ENCODE results near the gene MAPK4.
"Not testable (repeated sequence)": the region's sequence is repeated elsewhere in the genome, so short reads cannot be mapped to it uniquely, and the experiment has no call there.

Gene MAPK4

DNA sequence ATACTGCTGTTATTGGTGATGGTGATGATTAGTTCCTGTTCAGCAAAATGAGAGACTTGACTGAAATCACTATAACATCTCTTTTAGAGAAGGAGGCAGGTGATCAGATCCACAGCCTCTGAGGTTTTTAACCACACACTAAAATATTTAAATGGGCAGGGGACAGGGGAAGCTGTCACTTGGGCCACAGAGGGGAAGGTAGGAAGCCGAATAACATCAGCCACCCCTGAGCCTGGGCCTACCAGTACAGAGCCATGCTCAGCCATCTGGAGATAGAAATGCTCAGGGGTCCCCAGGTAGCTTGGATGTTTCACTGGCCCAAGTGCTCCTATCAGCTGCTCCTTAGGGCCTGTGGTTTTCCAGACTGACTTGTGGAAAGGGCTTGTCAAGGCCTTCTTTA is 137.6 kb downstream of the MAPK4 start:
- TF ChIP-seq, protein P1, sequence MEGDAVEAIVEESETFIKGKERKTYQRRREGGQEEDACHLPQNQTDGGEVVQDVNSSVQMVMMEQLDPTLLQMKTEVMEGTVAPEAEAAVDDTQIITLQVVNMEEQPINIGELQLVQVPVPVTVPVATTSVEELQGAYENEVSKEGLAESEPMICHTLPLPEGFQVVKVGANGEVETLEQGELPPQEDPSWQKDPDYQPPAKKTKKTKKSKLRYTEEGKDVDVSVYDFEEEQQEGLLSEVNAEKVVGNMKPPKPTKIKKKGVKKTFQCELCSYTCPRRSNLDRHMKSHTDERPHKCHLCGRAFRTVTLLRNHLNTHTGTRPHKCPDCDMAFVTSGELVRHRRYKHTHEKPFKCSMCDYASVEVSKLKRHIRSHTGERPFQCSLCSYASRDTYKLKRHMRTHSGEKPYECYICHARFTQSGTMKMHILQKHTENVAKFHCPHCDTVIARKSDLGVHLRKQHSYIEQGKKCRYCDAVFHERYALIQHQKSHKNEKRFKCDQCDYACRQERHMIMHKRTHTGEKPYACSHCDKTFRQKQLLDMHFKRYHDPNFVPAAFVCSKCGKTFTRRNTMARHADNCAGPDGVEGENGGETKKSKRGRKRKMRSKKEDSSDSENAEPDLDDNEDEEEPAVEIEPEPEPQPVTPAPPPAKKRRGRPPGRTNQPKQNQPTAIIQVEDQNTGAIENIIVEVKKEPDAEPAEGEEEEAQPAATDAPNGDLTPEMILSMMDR (IDR thresholded peaks at IDR 0.05; ENCODE audit: control insufficient read depth, insufficient read depth, low read depth, low read length, missing control alignments): no peak
- DNase-seq (ENCODE audit: low read depth): no peak
- no peak overlapping the region for H3K4me3 ChIP-seq (ENCODE audit: control insufficient read depth, low read depth, low read length)

DNA sequence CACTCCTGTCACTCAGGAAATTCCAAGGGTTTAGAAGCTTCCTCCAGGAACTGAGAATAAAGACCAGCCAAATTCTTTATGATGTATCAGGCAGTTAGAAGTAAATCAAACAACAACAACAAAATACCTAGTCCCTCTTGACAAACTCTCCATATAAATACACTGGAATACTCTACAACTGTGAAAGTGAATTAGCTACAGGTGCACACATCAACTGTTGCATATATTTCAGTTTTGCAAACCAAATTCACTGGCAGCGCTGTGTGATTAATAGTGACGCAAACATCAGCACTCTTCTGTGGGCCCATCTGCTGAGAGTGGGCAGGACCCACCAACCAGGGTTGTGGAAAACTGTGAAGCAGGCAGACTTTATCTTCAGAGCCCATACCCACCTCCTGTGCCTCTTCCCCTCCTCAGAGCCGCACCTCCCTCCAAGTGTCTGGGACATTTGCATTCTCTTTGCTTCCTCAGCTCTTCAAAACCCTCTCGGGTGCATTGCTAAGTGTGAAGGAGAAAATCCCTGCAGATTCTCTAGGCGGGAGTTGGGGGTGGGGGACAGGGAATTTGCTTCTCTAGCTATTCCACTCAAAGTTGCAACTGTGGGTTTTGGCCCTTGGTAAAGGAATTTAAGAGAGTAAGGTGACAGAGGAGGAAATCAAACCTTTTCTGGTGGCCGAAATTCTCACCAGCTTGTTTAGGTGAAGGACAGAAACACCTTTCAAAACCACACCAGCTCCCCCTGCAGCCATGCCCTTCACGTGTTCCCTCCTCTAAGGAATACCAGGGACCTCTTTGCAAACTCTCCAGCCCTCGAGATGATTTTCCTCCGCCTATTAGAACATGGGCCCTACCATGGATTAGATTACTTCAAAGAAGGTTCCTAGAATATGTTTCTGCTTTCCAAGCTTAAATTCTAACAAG is 140.6 kb downstream of the MAPK4 start:
- no peak overlapping the region for H3K4me3 ChIP-seq (ENCODE audit: control insufficient read depth, low read depth, low read length)
- TF ChIP-seq, protein P1 (IDR thresholded peaks at IDR 0.05; ENCODE audit: control insufficient read depth, insufficient read depth, low read depth, low read length, missing control alignments): no peak
- no peak for DNase-seq (ENCODE audit: low read depth)

DNA sequence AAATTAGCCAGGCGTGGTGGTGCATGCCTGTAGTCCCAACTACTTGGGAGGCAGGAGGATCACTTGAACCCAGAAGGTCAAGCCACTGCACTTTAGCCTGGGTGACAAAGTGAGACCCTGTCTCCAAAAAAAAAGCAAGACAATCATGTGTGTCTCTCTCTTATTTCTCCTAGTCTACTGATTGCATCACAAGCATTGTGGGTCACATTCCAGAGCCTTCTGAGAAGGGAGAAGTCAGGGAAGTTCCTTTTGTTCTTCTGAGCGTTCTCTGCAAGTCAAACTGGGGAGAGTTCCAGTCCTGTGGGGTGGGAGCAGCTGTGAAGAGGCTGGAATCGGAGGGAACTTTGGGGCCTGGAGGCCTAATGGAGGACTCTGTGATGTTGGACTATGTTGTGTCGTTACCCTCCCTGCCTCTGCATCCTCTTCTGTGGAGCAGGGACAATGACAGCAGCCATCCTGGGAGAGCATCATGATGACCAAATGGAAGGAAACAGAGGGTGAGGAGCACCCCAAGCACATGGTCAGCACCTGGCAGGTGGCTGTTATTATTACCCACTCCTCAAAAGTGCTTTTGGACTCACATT is 144.6 kb downstream of the MAPK4 start:
- no peak overlapping the region for H3K4me3 ChIP-seq (ENCODE audit: control insufficient read depth, low read depth, low read length)
- DNase-seq (ENCODE audit: low read depth): no peak
- TF ChIP-seq, protein P1 (IDR thresholded peaks at IDR 0.05; ENCODE audit: control insufficient read depth, insufficient read depth, low read depth, low read length, missing control alignments): no peak

DNA sequence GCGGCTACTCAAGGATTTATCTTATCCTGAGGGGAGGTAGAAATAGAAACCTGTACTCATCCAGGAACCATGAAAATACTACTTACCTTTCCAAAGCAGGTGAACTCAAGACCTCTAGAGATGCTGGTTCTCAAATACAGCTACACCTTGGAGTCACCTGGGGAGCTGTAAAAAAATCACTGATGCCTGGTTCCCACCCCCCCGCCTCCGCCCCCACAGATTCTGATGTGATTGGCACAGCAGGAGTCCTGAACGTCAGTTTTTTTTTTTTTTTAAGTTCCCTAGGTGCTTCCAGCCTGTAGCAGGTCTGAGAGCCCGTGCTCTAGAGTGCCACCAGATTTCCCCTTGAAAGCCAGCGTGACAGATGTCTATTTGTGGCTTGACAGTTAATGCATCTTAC is 146.3 kb downstream of the MAPK4 start:
- H3K4me3 ChIP-seq (ENCODE audit: control insufficient read depth, low read depth, low read length): no peak overlapping the region
- TF ChIP-seq, protein P1 (IDR thresholded peaks at IDR 0.05; ENCODE audit: control insufficient read depth, insufficient read depth, low read depth, low read length, missing control alignments): no peak
- DNase-seq (ENCODE audit: low read depth): no peak

DNA sequence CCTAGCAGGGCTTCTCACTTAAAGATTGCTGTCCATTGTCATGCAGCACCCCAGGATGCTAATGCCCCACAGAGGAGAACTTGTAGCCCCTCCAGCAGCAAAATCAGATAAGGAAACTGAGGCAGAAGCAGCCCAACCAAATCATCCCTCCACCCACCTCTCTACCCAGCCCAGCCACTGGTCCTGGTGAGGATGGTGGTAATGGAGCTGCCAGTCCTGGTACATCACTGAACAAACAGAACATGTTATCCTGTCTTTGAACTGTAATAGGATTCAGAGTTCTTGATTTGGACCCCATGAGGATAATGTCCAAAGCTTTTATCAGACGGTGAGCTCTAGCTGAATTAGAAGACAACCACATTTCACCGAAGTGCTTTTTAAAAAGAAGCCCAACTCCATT is 146.8 kb downstream of the MAPK4 start:
- no peak overlapping the region for H3K4me3 ChIP-seq (ENCODE audit: control insufficient read depth, low read depth, low read length)
- TF ChIP-seq, protein P1 (IDR thresholded peaks at IDR 0.05; ENCODE audit: control insufficient read depth, insufficient read depth, low read depth, low read length, missing control alignments): no peak
- DNase-seq (ENCODE audit: low read depth): no peak

DNA sequence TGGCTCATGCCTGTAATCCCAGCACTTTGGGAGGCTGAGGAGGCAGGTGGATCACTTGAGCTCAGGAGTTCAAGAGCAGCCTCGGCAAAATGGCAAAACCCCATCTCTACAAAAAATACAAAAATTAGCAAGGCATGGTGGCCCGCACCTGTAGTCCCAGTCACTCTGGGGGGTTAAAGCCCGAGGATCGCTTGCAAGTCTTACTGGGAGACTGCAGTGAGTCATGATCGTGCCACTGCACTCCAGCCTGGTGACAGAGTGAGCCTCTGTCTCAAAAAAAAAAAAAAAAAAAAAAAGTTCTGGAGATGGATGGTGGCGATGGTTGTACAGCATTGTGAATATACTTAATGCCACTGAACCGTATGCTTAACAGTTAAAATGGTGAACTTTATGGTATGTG is 147.4 kb downstream of the MAPK4 start:
- not testable (repeated sequence) for DNase-seq (ENCODE audit: low read depth)

DNA sequence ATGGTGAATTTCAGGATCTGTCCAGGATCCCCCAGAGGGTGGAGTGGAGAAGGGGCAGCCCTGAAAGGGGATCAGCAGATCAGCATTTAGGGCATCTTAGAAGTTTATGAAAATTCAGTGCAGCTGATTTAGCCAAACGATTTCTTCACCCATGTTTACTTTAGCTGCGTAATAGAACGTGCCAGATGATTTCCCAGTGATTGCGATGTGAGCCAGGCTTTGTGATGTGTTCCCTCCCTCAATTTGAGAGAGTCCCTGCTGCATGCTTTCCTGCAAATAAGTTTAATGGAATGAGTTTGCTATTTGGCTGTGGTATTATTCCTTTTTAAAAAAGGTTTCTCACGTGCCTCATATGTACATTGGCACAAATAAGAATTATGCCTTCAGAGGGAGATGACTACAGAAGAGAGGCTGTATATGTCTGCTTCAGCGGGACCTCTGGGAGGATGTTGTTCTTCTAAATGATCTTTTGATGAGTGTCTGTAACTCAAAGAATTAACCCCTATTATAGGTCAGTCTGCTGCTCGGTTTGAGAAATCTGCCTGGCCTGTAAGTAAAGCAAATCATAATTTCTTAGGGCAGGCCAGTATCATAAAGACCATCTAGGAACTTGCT is 148.1 kb downstream of the MAPK4 start:
- TF ChIP-seq, protein P1 (IDR thresholded peaks at IDR 0.05; ENCODE audit: control insufficient read depth, insufficient read depth, low read depth, low read length, missing control alignments): no peak
- DNase-seq (ENCODE audit: low read depth): peak; percentile 0
- H3K4me3 ChIP-seq (ENCODE audit: control insufficient read depth, low read depth, low read length): no peak overlapping the region

More for the DNA sequence above, 147.4 kb downstream of the MAPK4 start:
- not testable (repeated sequence) for H3K4me3 ChIP-seq (ENCODE audit: control insufficient read depth, low read depth, low read length)

Data from AG09309 (cell line).